Cardiac fibroblast (primary cell): ENCODE data around the gene TSHZ3.

Source experiments
- DNase-seq, 2 donors: peaks; one replicate each; pipeline versions ENCODE4 v3.0.0 to v3.0.0-alpha.2; 2010; ENCODE audit warnings: low read depth in 2 of 2
- H3K4me3 ChIP-seq, 2 donors: replicated peaks in 1 of 2; 1 replicate in 1 of 2; 2 replicates in 1 of 2; pipeline ENCODE4 v1.5.1; 2011; ENCODE audit warnings: low read depth in 2 of 2, low read length in 2 of 2, mild to moderate bottlenecking in 2 of 2, moderate library complexity in 1 of 2
- CTCF ChIP-seq: IDR thresholded peaks from one replicate; pipeline ENCODE4 v1.5.1; 2011; ENCODE audit warnings: low read depth, mild to moderate bottlenecking, low read length, inconsistent platforms

The TSHZ3 gene

DNA sequence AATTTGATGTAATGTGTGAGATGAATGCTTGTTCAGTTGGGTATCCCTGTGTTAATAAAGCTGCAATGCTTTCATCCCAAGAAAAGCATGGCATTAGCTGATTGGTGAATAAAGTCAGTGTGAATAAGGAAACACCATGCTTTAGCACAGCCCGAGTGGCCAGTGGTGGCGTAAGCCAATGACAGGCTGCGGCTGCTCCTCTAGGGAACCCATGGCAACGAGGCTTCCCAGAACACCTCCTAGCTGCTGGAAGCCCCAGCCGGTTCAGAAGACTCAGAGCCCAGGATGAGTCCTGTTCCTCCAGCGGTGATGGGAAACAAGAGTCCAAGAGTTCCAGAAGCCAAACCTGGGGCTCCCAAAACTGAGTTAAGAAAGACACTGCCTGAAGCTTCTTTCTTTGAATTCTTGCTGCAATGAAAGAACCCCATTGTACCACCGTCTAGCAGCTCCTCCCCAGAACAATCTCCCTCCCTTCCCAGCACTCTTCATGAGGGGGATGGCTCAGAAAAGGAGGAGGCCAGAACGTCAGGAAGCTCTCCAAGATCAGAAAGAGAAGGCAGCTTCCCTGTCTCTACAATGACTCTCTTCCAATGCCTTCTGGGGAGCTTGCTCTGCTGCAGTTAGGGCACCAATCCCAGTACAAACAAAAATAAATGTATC lies 58.2 kb downstream of the TSHZ3 start:
- H3K4me3 ChIP-seq, result no peak overlapping the region
- TF ChIP-seq CTCF, result no peak
- DNase-seq, result no peak

DNA sequence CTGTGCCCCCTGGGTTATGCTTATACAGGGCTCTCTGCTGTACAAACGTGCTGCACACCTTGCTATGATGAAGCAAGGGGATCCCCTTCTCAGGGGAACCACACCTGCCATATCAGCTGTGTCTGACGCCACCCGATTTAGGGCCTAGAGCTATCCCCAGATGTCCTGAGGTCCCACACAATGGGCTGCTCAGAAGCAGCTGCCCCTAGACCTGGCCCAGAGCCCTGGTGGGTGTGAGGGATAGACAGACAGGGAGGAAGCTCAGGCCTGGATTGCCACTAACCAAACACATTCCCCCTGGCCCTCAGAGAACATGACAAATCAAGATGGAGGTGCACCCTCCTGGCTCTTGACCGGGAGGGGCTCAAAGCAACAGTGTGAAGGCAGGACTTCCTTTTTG lies 59.3 kb downstream of the TSHZ3 start:
- TF ChIP-seq CTCF, result no peak
- no peak overlapping the region for H3K4me3 ChIP-seq
- DNase-seq, result no peak

DNA sequence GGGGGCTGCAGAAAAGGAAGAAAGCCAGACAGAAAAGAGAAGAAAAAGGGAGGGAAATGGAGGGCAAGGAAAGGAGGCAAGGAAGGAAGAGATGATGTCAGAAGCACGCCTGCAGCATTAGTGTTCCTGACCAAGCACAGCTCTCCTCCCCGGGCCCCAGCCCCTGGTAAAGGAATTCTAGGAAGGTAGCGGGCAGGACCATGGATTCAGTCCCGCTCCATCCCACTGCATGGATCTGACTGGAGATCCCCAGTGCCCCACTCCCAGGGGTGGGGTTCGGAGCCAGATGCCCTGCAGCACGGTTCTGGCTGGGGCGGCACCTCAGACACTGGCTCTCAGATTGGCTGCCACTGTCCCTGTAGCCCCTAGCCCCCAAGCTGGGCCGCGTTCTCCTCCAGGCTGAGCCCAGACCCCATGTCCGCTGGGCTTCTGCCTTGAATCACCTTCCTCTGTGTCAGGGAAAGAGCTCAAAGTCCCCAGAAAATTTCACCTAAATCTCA lies 59.8 kb downstream of the TSHZ3 start:
- TF ChIP-seq CTCF, result no peak
- H3K4me3 ChIP-seq, result no peak overlapping the region
- DNase-seq, result no peak

GRCh38 chr19:31286491-31286890 lies 62.7 kb downstream of the TSHZ3 start:
- no peak for DNase-seq
- TF ChIP-seq CTCF, result no peak
- no peak overlapping the region for H3K4me3 ChIP-seq

GRCh38 chr19:31285744-31286143 lies 63.5 kb downstream of the TSHZ3 start:
- DNase-seq, result peak; percentile 56 to 60
- H3K4me3 ChIP-seq, result peak overlapping the region in 1 of 2 donors; percentile 18
- TF ChIP-seq CTCF, result no peak

DNA sequence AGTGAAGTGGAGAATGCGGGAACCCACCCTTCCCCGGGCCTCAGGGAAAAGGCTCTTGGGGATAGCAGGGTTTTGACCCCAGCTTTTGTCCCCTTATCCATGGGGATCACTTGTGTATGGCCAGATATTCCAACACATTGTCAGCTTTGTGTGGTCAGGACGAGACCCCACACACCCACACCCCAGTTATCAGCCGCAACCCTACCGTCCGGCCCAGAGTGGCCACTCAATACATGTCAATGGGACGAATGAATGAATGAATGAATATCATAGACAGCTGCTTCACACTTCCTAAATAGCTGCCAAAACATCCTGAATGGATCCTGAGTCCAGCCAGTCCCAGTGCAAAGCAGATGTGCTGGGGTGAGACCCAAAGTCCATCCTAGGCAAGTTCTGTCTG lies 64.6 kb downstream of the TSHZ3 start:
- no peak for DNase-seq
- no peak overlapping the region for H3K4me3 ChIP-seq
- no peak for TF ChIP-seq CTCF

DNA sequence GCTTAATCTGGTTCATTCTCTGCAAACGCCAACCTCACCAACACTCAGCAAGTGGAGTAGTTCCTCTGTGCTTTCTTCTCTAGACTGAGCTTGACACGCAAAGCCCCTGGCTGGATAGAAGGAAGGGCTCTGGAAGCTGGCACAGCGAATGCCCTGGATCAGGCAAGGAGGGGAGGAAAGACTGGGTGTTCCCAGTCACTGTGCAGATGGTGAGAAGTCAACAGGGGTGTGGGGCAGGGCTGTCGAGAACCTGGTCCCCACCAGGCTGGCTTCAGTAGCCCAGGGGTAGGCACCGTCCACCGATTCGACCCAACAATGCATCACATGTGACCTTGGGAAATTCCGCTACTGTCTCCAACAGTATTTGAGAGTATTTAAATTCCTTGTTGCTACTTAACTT lies 65.5 kb downstream of the TSHZ3 start:
- no peak for TF ChIP-seq CTCF
- no peak for DNase-seq
- H3K4me3 ChIP-seq, result no peak overlapping the region
